ENCODE measurements around the gene KRTAP9-6.
"Not testable (repeated sequence)": the region's sequence is repeated elsewhere in the genome, so short reads cannot be mapped to it uniquely, and the experiment has no call there.

The KRTAP9-6 gene

DNA sequence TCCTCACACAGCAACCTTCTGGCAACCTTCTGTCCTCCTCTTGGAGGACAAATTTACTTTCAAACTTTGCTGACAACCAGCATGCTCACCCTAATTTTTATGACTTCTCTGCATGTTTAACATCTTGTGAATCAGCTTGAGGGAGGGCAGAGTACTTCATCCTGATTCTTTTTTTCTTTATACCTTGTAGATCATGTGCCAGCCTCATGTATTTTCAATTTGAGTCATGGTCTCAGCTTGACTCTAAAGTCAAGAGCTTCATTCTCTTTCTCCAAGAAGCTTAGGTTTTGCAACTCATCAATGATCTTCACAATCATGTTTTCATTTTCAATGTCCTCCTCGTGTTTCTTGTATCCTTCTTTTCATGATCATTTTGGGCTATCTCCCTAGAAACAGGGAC, 6.7 kb downstream of the KRTAP9-6 start:
- DNase-seq: no peak

DNA sequence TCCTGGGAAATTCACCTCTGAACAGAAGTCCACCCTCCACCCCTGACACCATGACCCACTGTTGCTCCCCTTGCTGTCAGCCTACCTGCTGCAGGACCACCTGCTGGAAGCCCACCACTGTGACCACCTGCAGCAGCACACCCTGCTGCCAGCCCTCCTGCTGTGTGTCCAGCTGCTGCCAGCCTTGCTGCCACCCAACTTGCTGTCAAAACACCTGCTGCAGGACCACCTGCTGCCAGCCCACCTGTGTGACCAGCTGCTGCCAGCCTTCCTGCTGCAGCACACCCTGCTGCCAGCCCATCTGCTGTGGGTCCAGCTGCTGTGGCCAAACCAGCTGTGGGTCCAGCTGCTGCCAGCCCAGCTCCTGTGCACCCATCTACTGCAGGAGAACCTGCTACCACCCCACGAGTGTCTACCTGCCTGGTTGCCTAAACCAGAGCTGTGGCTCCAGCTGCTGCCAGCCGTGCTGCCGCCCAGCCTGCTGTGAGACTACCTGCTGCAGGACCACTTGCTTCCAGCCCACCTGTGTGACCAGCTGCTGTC, 10.5 kb downstream of the KRTAP9-6 start, which contains the start of gene KRTAP9-7:
TSS of gene KRTAP9-7 (plus strand) at position 51 of the 543 bp plus-strand sequence. CDS start at position 51, 0 bp downstream.
- not testable (repeated sequence) for DNase-seq

DNA sequence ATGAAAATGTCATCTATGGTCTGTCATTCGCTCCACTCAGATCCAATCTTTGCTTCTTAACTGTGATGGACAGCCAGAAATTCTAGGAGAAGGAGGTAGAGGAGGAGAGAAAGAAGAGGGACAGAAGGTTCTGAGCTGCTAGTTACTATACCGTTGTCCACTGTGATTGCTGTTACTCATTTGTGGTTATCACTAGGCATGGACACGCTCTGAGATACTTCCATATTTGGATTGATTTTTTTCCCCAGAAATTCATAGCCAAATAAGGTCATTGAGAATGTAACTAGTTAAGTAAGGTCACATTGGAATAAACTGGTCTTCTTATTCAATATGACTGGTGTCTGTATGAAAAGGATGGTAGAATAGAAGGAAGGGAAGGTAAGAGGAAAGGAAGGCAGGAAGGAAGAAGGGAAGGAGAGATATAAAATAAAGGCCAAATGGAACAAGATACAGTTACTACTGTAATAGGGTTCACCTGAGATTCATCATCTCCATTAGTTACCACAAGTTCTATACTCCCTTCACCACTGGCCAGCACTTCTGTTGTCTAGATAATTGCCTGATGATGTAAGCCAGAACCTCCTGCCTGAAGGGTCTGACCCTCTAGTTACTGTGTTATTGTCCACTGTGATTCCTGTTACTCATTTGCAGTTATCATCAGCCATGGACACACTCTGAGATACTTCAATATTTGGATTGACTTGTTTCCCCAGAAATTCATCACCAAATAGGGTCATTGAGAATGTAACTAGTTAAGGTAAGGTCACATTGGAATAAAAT, 13.2 kb downstream of the KRTAP9-6 start:
- DNase-seq: no peak

DNA sequence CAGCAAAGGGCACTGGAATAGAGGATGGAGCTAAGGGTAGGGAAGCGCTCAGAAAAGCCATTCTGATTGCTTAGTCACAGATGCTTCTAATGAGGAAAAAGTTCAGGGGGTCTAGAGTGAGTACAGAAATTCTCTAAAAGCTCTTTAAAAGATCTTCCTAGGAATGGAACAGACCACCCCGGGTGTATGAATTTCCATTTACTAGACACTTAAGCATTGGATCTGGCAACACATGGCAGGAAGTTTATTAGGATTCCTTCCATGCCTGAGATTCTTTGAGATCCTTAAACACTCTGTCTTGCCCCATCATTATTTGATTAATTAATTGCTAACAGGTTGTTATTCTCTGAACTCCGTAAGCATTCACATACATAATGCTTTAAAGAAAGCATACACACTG, 18.9 kb downstream of the KRTAP9-6 start:
- no peak for DNase-seq

DNA sequence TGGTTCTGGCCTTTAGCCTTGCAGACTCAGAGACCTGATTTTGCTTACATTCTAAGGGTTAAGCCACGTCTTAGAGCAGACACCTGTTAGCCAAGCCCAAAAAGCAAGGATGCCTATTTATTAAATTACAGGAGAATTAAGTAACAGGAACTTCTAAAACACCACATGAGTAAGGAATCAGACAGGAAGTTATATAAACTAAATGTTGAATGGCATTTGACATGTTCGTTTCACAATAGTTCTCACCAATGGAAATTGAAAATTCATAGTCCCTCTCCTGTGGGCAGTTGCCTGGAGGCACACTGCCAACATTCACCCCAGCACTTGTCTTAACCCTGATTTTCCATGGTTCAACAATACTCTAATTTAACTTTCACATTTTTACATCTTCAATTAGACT, 19.4 kb downstream of the KRTAP9-6 start:
- DNase-seq: peak; percentile 35

DNA sequence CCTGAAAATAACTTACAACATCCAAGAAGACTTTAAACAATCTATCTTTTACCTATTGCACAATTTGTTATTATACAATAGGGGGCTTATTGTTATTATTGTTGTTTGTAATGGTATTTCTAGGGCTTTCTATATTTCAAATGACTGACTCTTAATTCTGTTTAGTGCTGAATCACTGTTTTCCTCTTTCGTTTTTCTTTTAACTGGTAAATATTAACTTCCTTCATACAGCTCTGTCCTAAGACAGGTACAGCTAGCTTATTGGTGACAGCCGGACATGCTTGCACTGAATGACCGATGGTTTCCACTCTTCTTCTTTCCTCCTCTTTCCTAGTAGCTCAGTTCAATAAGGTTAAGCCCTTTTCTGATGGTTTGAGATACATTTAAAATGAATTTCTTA, 21.9 kb downstream of the KRTAP9-6 start:
- no peak for DNase-seq

DNA sequence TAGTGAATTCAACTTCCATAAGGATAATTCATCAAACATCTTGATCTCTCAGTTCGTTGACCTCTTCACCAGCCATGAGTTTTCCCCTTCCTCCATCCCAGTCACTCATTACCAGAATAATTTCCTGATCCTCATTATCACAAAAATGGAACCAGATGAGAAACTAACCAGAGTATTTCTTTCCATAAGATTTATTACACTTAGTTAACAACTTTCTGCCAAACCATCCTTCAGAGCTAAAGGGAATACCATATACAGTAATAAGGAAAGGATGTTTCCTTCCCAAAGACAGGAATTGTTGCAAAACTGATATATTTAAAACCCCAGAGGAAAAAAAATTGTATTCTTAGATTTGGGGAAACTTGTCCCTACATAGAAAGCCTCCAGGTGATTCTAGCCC, 28.8 kb downstream of the KRTAP9-6 start:
- no peak for DNase-seq

DNA sequence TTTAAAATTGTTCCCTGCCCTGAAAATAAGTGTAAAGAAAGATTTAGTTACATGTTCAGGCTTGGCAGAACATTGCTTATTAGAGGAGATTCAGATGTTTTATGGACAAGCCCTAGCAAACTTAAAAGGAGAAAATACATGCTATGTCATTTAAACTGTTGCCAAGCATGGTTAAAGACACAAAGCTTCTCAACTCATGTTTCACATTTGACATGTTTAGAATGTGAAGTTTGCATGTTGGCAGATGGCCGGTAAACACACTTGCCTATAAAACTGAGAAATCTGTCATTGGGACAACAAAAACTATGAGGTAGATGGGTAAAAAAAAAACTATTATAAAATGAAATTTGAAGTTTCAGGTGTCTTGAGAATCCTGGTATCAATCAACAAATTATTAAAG, 31.7 kb downstream of the KRTAP9-6 start:
- no peak for DNase-seq

DNA sequence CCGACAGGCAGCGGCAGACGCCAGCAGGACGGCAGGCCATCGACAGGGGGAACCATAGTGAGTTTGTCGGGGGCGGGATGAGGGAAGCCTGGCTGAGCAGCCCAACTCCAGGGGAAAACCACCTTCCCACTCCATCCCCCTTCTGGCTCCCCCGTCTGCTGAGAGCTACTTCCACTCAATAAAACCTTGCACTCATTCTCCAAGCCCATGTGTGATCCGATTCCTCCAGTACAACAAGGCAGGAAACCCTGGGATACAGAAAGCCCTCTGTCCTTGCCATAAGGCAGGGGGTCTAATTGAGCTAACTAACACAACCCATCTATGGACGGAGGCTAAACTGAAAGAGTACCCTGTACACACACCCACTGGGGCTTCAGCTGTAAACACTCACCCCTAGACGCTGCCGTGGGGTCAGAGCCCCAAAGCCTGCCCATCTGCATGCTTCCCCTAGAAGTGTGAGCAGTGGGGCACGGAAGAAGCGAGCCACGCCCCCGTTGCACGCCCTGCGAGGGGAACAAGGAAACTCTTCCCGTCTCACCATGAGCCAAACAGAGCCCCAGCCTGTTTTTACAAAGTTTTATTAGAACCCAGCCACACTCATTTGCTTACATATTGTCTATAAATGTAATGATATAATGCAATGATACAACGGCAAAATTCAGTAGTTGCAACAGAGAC, 33.4 kb downstream of the KRTAP9-6 start:
- DNase-seq: no peak

DNA sequence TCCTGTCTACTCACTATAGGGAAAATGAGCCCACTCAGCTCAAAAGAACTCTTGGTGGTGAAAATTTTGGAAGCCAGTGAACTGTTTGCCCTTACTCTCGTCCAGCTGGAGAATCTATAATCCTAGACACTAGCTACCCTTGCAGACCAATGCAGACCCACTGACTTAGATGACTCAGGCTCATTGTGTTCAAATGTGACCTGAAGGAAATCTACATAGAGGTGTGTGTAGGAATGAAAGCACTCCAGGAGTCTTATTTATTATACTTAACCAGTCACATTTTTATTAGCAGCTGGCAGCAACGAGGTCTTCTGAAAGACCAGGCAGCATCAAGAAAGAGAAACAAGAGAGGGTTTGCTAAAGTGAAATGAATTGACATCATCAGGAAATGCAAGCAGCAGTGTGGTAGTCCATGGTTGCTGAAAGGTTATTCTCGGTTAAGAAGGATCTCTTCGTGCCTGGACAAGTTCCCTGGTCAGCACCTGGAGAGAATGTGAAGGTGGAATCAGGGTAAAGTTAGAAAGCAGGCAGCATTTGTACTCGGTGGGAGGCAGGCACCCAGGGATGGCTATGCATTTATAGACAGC, 36.1 kb downstream of the KRTAP9-6 start:
- DNase-seq: no peak

DNA sequence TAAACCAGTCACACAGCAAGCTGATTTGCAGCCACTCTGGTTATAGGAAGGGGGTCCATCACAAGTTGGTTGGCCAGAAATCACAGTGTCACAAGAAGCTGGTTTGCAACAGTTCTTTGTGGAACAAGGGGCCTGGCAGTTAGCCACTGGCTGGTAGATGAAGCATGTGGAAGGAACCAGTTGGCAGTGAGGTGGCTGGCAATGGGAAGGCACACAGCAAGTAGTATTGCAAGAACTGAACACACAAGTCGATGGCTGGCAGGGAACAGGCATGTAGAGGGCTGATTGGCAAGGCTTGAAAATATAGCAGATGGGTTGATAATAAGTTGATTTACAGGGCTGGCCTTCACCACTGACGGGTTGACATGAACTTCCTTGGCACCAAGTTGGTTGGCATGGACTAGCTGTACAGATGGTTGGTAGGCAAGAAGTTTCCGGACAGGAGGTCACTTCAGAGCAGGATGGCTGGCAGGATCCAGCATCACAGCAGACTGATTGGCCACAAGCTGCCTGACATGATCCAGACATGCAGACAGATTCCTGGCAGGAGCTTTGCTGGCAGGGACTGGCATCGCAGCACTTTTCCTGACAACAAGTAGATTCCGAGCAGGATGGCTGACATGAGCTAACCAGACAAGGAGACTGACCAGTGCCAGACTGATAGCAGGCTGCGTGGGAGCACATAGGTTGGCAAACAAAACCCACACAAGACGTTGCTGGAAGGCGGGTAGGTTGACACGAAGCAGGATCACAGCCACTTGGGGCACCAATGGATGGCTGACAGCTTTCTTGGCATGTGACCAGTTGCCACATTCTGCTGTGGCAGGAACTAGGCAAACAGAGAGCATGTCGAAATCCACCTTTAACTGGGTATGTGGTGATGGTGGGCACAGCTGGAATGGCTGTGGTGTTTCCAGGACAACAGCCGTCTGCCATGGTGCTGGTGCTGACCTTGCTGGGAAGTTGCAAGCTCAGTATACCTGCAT, 37.0 kb downstream of the KRTAP9-6 start, which contains the start of gene KRTAP29-1:
TSS of gene KRTAP29-1 (minus strand) at position 936 of the 986 bp plus-strand sequence. CDS start at position 936, 0 bp downstream.
- peak; percentile 9 for DNase-seq

DNA sequence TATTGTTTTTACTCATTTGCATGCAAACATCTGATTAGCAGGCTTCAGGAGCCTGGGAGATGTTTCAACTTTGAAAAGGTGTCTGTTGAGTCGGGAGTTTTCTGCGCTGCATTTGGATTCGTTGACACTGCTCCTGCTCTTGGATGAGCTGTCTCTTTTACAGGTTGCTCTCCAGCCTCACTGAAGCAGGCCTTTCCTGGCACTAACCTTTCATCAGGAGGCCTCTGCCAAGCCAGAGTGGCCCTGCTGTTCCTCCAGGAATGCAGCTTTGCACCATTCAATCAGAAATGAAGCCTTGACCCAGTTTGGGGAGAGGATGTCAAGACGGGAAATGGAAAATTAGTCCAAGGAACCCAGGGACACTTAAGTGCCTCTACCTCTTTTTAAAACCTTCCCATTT, 37.8 kb downstream of the KRTAP9-6 start:
- no peak for DNase-seq

DNA sequence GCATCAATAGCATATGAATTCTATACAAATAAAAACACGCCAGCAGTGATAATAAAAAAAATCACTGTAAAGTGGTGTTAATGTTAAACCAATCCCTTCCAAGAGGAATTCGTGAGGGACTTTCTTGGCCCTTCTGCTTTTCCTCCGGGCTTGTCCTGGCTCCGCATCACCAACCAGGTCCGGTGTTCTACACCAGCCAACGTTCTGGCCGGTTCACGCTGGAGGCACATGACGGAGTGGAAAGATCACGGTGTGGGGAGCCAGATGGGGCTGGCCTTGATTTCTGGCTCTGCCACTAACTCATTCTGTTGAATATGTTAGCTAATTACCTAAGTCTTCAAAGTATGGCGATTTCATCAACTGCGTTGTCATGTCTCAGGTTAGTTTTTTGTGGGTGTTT, 38.9 kb downstream of the KRTAP9-6 start:
- DNase-seq: no peak

DNA sequence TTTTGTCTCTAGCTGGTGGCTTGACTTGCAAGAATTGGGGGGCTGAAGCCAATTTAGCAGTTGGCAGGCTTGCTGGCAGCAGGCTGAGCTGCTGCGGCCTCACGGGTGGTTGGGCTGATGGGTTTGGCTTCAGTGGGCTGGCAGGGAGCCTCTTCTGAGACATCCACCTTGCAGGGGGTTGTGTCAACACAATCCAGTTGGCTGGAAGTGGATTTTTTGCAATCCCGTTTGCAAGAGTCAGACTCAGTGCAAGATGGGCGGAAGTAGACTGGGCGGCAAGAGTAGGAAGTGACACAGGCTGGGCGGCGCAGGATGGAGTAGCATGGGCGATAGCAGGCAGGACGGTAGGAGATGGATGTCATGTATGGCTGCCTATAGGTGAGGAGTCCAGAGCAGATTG, 42.5 kb downstream of the KRTAP9-6 start:
- peak; percentile 16 for DNase-seq

DNA sequence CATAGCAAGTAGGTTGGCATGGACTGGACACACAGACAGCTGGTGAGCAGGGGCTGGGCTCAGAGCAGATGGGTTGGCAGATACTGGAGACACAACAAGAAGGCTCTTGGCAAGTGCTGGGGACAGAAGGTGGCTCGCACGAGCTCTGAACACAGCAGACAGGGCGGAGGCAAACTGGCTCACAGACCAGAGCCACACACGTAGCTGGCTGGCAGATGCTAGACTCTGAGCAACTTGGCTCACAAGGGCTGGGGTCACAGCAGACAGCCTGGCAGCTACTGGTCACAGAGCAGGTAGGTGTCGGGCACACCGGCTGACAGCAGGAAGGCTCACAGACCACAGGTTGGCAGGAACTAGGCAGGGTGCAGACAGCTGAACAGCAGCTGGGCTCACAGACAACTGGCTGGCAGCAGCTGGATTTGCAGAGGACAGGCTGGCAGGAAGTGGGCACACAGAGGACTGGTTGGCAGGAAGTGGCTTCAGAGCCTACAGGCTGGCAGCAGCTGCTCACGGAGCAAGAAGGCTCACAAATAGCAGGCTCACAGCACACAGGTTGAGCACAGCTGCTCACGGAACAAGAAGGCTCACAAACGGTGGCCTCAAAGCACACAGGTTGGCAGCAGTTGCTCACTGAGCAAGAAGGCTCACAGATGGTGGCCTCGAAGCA, 43.2 kb downstream of the KRTAP9-6 start:
- DNase-seq: no peak

DNA sequence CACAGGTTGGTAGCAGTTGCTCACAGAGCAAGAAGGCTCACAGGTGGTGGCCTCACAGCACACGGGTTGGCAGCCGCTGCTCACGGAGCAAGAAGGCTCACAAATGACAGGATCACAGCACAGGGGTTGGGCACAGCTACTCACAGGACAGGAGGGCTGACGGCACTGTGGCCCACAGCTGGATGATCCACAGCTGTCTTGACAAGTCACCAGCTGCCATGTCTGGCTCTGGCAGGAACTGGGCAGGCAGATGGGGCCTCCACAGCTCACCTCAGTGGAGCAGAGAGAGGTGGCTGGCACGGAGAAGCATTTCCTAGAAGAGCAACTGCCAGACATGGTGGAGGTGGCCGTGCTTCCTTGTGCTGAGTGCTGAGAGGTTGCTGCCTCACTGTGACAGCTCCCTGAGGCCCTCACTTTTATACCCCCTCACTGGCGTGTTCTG, 43.8 kb downstream of the KRTAP9-6 start, which contains the start of gene KRTAP16-1:
TSS of gene KRTAP16-1 (minus strand) at position 392 of the 442 bp plus-strand sequence. CDS start at position 336, 56 bp downstream.
- DNase-seq: no peak

DNA sequence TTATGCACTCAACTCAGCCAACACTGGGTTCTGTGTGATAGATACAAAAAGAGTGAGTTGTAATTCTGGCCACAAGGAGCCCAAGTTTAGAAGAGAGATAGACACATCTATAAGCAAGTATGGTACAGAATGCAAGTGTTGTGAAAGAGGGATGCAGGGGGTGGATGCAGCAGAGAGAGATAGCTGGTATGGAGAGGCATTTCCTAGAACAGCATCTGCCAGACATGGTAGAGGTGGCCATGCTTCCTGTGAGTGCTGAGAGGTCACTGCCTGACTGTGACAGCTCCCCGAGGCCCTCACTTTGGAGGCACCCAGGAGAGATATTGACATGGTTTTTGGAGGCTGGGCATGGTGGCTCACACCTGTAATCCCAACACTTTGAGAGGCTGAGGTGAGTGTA, 45.9 kb downstream of the KRTAP9-6 start:
- DNase-seq: no peak

DNA sequence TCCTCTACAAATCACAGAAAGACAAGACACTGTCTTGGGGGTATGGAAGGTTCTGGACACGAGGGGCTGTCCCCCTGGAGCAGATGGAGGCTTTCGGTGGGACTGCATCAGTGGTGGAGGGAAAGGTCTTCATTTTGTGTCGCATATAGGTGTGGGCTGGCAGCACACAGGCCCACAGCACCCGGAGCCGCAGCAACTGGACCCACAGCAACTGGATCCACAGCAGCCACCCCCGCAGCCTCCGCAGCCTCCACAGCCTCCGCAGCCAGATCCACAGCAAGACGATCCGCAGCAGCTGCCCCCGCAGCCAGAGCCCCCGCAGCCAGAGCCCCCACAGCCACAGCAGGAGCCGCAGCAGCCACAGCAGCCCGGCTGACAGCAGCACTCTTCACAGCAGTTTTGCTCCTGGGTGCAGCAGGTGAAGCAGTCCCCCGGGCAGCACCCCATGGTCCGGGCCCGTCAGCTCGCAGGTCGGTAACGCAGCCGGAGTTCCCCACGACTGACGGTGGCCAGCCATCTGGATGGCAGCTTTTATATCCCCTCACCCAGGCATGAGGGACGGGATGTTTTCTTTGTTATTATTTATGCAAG, 50.1 kb downstream of the KRTAP9-6 start, which contains the start of gene KRTAP17-1:
TSS of gene KRTAP17-1 (minus strand) at position 507 of the 591 bp plus-strand sequence. CDS start at position 447, 60 bp downstream.
- DNase-seq: no peak
